ENCODE measurements around the gene OR9I1.

Gene OR9I1

DNA sequence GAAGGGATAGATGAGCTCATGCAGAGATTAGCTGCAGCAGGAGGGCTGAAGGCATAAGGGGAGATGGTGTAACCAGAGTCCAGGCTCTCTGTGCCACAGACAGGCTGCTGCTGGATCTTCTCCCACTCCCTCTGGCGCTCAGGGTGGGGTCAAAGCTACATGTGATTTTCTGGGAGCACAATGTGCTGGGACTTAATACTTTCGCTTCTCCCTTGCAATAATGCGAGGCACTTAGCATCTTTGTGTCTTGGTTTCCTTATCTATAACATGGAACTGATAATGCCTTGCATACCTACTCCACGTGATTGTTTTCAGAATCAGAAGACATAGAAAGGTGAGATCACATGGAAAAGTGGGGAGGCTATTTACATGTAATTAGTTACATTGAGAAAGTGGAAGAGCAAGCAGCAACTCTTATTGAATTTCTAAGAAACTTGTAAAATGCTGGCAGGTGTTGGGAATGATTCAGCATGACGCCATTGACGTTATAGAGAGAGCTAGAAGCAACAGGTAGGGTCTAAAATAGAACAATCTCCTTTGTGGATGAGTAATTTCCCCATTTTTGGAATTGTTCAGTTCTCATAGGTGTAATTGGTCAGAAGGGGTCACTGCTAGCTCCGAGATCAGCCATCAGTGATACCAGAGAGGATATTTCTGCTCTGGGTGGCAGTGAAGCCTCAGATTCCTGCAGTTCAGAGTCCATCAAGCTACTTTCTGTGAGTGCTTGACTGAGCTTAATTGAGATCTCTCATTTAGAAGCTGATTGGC is 8.2 kb upstream of the OR9I1 start:
- Histone ChIP-seq H3K23ac (ENCODE audit: low read depth, low read length, poor library complexity) (no peak overlapping the region), H3K79me1 (ENCODE audit: low read depth, low read length) (no peaks in the 10 kb centered on the region), H3K27me3 (ENCODE audit: control insufficient read depth in 3 of 3, insufficient read depth in 3 of 3, low read depth in 1 of 3, low read length in 3 of 3) (no peaks in the 10 kb centered on the region), H2BK120ac (ENCODE audit: low read depth, low read length) (no peak overlapping the region), H3K27ac (replicated peaks; ENCODE audit: low read length) (no peak overlapping the region), H2AFZ (ENCODE audit: low read length) (no peak overlapping the region), H4K91ac (ENCODE audit: low read depth, low read length, poor library complexity) (no peak overlapping the region), H2BK12ac (ENCODE audit: low read length) (no peak overlapping the region), H3K36me3 (replicated peaks in 1 of 2; ENCODE audit: control insufficient read depth in 2 of 2, insufficient read depth in 2 of 2, low read length in 2 of 2) (no peaks in the 10 kb centered on the region), H3K9me3 (replicated peaks in 1 of 2; ENCODE audit: control insufficient read depth in 2 of 2, insufficient read depth in 1 of 2, low read depth in 1 of 2, low read length in 2 of 2) (no peaks in the 10 kb centered on the region), H3K4me2 (ENCODE audit: insufficient read depth, low read length, poor library complexity, severe bottlenecking) (no peak overlapping the region), H3K4me3 (ENCODE audit: low read length in 2 of 2) (no peak overlapping the region), H4K8ac (ENCODE audit: low read depth, low read length) (no peak overlapping the region), H2BK5ac (ENCODE audit: low read length) (no peak overlapping the region), H3K4ac (ENCODE audit: low read length) (no peak overlapping the region), H3K18ac (ENCODE audit: low read length) (no peak overlapping the region), H3K9ac (ENCODE audit: low read depth, low read length, poor library complexity) (no peak overlapping the region), H2AK5ac (ENCODE audit: low read depth, low read length) (no peak overlapping the region), H3K4me1 (ENCODE audit: control insufficient read depth in 2 of 2, insufficient read depth in 1 of 2, low read depth in 1 of 2, low read length in 2 of 2) (no peaks in the 10 kb centered on the region), H2BK15ac (ENCODE audit: low read length) (no peak overlapping the region), H3K14ac (ENCODE audit: low read length) (no peak overlapping the region)
- no peak for DNase-seq (ENCODE audit: low spot score)
- no CpG with 5 or more reads among the region's 7 CpGs for WGBS, 2 donors (ENCODE audit: extremely low coverage in 2 of 2, insufficient read length in 2 of 2, insufficient replicate concordance in 1 of 2)

DNA sequence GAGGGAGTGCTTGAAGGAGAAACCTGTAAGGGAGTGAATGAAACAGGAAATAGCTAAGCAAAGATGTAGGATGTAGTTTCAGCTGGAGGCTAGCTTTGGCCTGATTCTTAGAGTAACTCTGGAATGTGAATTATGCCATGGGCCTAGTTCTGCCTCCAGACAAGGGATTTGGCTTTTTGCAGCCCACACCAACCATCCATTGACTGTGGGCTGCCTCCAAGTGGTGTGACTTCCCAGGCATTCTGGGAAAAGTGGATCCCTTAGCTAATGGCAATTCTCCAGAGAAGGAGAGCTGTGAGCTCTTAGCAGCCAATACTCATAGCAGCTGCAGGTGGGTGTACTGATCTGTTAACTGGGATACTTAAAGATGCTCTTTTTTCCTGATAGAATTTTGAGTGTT is 2.0 kb upstream of the OR9I1 start:
- no peaks in the 10 kb centered on the region for H3K9me3 ChIP-seq (replicated peaks in 1 of 2; ENCODE audit: control insufficient read depth in 2 of 2, insufficient read depth in 1 of 2, low read depth in 1 of 2, low read length in 2 of 2)
- no peak overlapping the region for H4K91ac ChIP-seq (ENCODE audit: low read depth, low read length, poor library complexity)
- no peaks in the 10 kb centered on the region for H3K36me3 ChIP-seq (replicated peaks in 1 of 2; ENCODE audit: control insufficient read depth in 2 of 2, insufficient read depth in 2 of 2, low read length in 2 of 2)
- peaks cover 0 to 1% of the 10 kb centered on the region in 2 donors for H3K4me1 ChIP-seq (ENCODE audit: control insufficient read depth in 2 of 2, insufficient read depth in 1 of 2, low read depth in 1 of 2, low read length in 2 of 2)
- H2BK12ac ChIP-seq (ENCODE audit: low read length), result no peak overlapping the region
- H3K23ac ChIP-seq (ENCODE audit: low read depth, low read length, poor library complexity), result no peak overlapping the region
- no peak overlapping the region for H3K27ac ChIP-seq (replicated peaks; ENCODE audit: low read length)
- no peaks in the 10 kb centered on the region for H3K79me1 ChIP-seq (ENCODE audit: low read depth, low read length)
- no peak overlapping the region for H3K4me2 ChIP-seq (ENCODE audit: insufficient read depth, low read length, poor library complexity, severe bottlenecking)
- peak overlapping the region; percentile 48 for H3K18ac ChIP-seq (ENCODE audit: low read length)
- H3K14ac ChIP-seq (ENCODE audit: low read length), result peak overlapping the region; percentile 56
- no peak for DNase-seq (ENCODE audit: low spot score)
- H4K8ac ChIP-seq (ENCODE audit: low read depth, low read length), result no peak overlapping the region
- H3K4me3 ChIP-seq (ENCODE audit: low read length in 2 of 2), result no peak overlapping the region
- no peaks in the 10 kb centered on the region for H3K27me3 ChIP-seq (ENCODE audit: control insufficient read depth in 3 of 3, insufficient read depth in 3 of 3, low read depth in 1 of 3, low read length in 3 of 3)
- no peak overlapping the region for H2AFZ ChIP-seq (ENCODE audit: low read length)
- H2AK5ac ChIP-seq (ENCODE audit: low read depth, low read length), result no peak overlapping the region
- H2BK5ac ChIP-seq (ENCODE audit: low read length), result no peak overlapping the region
- H3K9ac ChIP-seq (ENCODE audit: low read depth, low read length, poor library complexity), result no peak overlapping the region
- no peak overlapping the region for H2BK15ac ChIP-seq (ENCODE audit: low read length)
- no peak overlapping the region for H2BK120ac ChIP-seq (ENCODE audit: low read depth, low read length)
- H3K4ac ChIP-seq (ENCODE audit: low read length), result no peak overlapping the region

DNA sequence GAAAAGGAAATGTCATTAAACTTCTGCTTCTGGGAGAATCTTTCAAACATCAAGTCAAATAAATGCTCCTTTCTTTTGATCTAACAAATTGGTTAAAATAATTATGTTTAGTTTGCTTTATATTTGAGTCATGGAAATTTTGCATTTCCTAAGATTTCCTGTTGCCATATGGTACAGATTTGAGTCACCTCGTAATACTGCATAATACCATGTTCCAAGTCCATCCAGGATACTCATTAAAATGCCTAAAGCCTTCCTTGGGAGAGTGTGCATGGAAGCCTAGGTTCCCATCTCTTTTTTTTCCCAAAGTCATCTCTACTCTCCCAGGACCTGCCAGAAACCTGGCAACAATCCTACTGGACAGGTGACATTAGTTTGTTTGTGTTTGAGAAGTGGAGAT is 4.2 kb downstream of the OR9I1 start:
- Histone ChIP-seq H3K4me1 (ENCODE audit: control insufficient read depth in 2 of 2, insufficient read depth in 1 of 2, low read depth in 1 of 2, low read length in 2 of 2) (no peaks in the 10 kb centered on the region), H4K91ac (ENCODE audit: low read depth, low read length, poor library complexity) (no peak overlapping the region), H3K4me3 (ENCODE audit: low read length in 2 of 2) (no peak overlapping the region), H3K27ac (replicated peaks; ENCODE audit: low read length) (no peak overlapping the region), H3K79me1 (ENCODE audit: low read depth, low read length) (no peaks in the 10 kb centered on the region), H3K4me2 (ENCODE audit: insufficient read depth, low read length, poor library complexity, severe bottlenecking) (no peak overlapping the region), H4K8ac (ENCODE audit: low read depth, low read length) (no peak overlapping the region), H3K4ac (ENCODE audit: low read length) (no peak overlapping the region), H3K9ac (ENCODE audit: low read depth, low read length, poor library complexity) (no peak overlapping the region), H2BK5ac (ENCODE audit: low read length) (no peak overlapping the region), H3K18ac (ENCODE audit: low read length) (no peak overlapping the region), H2AFZ (ENCODE audit: low read length) (no peak overlapping the region), H3K23ac (ENCODE audit: low read depth, low read length, poor library complexity) (no peak overlapping the region), H2BK15ac (ENCODE audit: low read length) (no peak overlapping the region), H2AK5ac (ENCODE audit: low read depth, low read length) (no peak overlapping the region), H3K36me3 (replicated peaks in 1 of 2; ENCODE audit: control insufficient read depth in 2 of 2, insufficient read depth in 2 of 2, low read length in 2 of 2) (no peaks in the 10 kb centered on the region), H3K27me3 (ENCODE audit: control insufficient read depth in 3 of 3, insufficient read depth in 3 of 3, low read depth in 1 of 3, low read length in 3 of 3) (no peaks in the 10 kb centered on the region), H2BK120ac (ENCODE audit: low read depth, low read length) (no peak overlapping the region), H2BK12ac (ENCODE audit: low read length) (no peak overlapping the region), H3K14ac (ENCODE audit: low read length) (no peak overlapping the region), H3K9me3 (replicated peaks in 1 of 2; ENCODE audit: control insufficient read depth in 2 of 2, insufficient read depth in 1 of 2, low read depth in 1 of 2, low read length in 2 of 2) (no peaks in the 10 kb centered on the region)
- no CpG with 5 or more reads among the region's 1 CpG for WGBS, 2 donors (ENCODE audit: extremely low coverage in 2 of 2, insufficient read length in 2 of 2, insufficient replicate concordance in 1 of 2)
- DNase-seq (ENCODE audit: low spot score), result no peak

- H3K4me2 ChIP-seq (ENCODE audit: insufficient read depth, low read length, poor library complexity, severe bottlenecking), result no peak overlapping the region
- H3K4ac ChIP-seq (ENCODE audit: low read length), result no peak overlapping the region
- no peak overlapping the region for H2BK5ac ChIP-seq (ENCODE audit: low read length)
- no peak overlapping the region for H3K18ac ChIP-seq (ENCODE audit: low read length)
- no peak overlapping the region for H2BK120ac ChIP-seq (ENCODE audit: low read depth, low read length)
- H3K4me3 ChIP-seq (ENCODE audit: low read length in 2 of 2), result no peak overlapping the region
- H3K27ac ChIP-seq (replicated peaks; ENCODE audit: low read length), result no peak overlapping the region
- no CpG with 5 or more reads among the region's 2 CpGs for WGBS, 2 donors (ENCODE audit: extremely low coverage in 2 of 2, insufficient read length in 2 of 2, insufficient replicate concordance in 1 of 2)
- H3K23ac ChIP-seq (ENCODE audit: low read depth, low read length, poor library complexity), result no peak overlapping the region
- no peak overlapping the region for H3K14ac ChIP-seq (ENCODE audit: low read length)
- no peak overlapping the region for H2AFZ ChIP-seq (ENCODE audit: low read length)
- H3K4me1 ChIP-seq (ENCODE audit: control insufficient read depth in 2 of 2, insufficient read depth in 1 of 2, low read depth in 1 of 2, low read length in 2 of 2), result no peaks in the 10 kb centered on the region
- no peak for DNase-seq (ENCODE audit: low spot score)
- H2BK12ac ChIP-seq (ENCODE audit: low read length), result no peak overlapping the region
- no peaks in the 10 kb centered on the region for H3K9me3 ChIP-seq (replicated peaks in 1 of 2; ENCODE audit: control insufficient read depth in 2 of 2, insufficient read depth in 1 of 2, low read depth in 1 of 2, low read length in 2 of 2)
- no peak overlapping the region for H4K91ac ChIP-seq (ENCODE audit: low read depth, low read length, poor library complexity)
- no peaks in the 10 kb centered on the region for H3K79me1 ChIP-seq (ENCODE audit: low read depth, low read length)
- H3K27me3 ChIP-seq (ENCODE audit: control insufficient read depth in 3 of 3, insufficient read depth in 3 of 3, low read depth in 1 of 3, low read length in 3 of 3), result no peaks in the 10 kb centered on the region
- no peak overlapping the region for H4K8ac ChIP-seq (ENCODE audit: low read depth, low read length)
- H2AK5ac ChIP-seq (ENCODE audit: low read depth, low read length), result no peak overlapping the region
- no peaks in the 10 kb centered on the region for H3K36me3 ChIP-seq (replicated peaks in 1 of 2; ENCODE audit: control insufficient read depth in 2 of 2, insufficient read depth in 2 of 2, low read length in 2 of 2)
- no peak overlapping the region for H3K9ac ChIP-seq (ENCODE audit: low read depth, low read length, poor library complexity)
- H2BK15ac ChIP-seq (ENCODE audit: low read length), result no peak overlapping the region
These were observed 27.9 kb downstream of the OR9I1 start for GRCh38 chr11:58097437-58097836.

Data from neuronal stem cell (in vitro differentiated cells).